H7 (cell line): Measurements from ENCODE around the gene SUGCT. TPM values are rescaled to one million over a fixed set of nuclear protein-coding genes. Genes with fewer than 3 reads are reported as not detected.

Experiments used
- DNase-seq: peaks from one replicate; pipeline ENCODE4 v3.0.0; 2012
- H3K27me3 ChIP-seq: 2 replicates; pipeline ENCODE4 v1.6.0; 2011; ENCODE audit warnings: mild to moderate bottlenecking, low read length; ENCODE audit not compliant: control insufficient read depth, insufficient read depth
- H3K36me3 ChIP-seq: replicated peaks from 2 replicates; pipeline ENCODE4 v1.5.1; 2011; ENCODE audit warnings: low read length; ENCODE audit not compliant: control insufficient read depth, insufficient read depth
- H3K4me3 ChIP-seq: 2 replicates; pipeline ENCODE4 v1.5.1; 2011; ENCODE audit warnings: low read depth, mild to moderate bottlenecking, control low read depth, low read length, moderate library complexity; ENCODE audit not compliant: insufficient read depth
- total RNA-seq: library from RNA; depleted of rRNA; stranded (reverse); fragments of >200 nt; shearing (Covaris generic); gene quantifications from 2 replicates; pipeline ENCODE4 v1.2.3, GENCODE V29; 2014

SUGCT gene
- total RNA-seq, 1 experiment from 2014 or later = 4.3 TPM

DNA sequence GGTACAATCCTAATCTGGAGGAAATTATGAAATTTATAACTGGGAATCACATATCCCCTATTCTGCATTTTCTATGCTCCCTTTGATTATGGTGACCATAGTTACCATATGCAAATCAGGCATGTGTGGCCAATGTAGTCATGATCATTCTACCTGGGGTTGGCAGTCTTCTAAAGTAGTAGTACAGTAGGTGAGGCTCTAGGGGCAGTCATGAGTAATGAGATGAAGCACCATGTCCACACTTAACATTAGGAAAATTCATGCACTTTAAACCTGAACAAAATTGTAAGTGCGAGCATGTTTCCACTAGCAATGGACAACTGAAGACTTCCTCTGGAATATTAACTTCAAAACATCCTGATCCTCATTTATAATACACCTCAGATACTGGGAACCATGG is 545.9 kb downstream of the SUGCT start:
- H3K27me3 ChIP-seq = no peaks in the 10 kb centered on the region
- DNase-seq = peak; percentile 14
- no peak overlapping the region for H3K4me3 ChIP-seq
- no peaks in the 10 kb centered on the region for H3K36me3 ChIP-seq

DNA sequence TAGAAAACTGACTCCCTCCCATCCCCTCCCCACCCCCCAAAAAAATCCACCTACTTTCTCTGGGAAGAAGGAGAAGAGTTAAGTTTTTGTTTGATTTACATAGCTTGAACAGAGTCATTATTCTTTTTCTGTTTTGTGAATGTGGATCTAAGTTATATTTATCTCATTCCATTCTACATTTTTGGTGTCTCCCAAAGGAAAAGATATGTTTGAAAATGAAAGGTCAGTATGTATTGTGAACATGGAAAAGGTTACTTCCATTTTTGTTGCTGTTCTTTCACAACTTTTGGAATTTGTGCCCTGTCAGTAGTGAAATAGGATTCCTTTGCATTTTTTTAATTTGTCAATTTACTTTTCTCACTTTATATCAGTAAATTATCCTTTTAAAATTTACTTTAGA is 547.9 kb downstream of the SUGCT start:
- DNase-seq = no peak
- H3K36me3 ChIP-seq = no peaks in the 10 kb centered on the region
- H3K27me3 ChIP-seq = no peaks in the 10 kb centered on the region
- no peak overlapping the region for H3K4me3 ChIP-seq

DNA sequence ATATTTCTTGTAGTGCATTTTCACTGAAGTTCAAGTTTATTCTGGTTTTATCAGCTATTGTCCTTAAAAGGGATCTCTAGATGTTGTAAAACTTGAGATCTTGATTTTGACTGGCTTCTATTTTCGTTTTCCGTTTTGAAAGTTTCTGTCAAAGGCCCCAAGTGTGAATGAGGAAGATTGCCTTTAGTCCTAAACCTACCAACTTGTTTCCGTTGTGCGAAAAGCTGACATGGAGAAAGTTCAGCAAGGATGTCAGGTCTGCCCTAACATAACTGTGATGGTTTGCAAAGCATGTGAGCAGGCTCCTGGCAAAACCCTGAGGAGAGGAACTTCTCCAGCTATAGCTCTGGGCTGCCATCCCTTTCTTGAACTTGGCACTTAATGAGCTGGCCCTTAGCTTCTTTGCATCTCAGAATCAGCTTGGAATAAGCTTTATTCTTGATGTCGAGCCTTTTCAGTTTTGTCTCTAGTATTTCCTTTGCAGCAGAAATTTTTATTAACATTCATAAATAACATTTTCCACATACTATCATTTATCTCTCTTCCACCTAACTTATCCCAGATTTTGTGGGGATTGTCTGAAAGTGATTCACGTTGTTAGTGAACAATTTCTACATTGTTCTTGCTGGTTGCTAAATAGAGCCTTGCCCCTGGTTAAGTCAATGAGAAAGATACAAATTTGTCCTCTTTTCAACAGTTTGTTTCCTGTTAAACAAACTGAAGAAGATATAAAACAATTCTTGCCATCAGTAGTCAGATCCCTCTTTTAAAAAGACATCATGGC is 559.4 kb downstream of the SUGCT start:
- no peak for DNase-seq
- Histone ChIP-seq H3K4me3 (no peak overlapping the region), H3K27me3 (no peaks in the 10 kb centered on the region), H3K36me3 (no peaks in the 10 kb centered on the region)

DNA sequence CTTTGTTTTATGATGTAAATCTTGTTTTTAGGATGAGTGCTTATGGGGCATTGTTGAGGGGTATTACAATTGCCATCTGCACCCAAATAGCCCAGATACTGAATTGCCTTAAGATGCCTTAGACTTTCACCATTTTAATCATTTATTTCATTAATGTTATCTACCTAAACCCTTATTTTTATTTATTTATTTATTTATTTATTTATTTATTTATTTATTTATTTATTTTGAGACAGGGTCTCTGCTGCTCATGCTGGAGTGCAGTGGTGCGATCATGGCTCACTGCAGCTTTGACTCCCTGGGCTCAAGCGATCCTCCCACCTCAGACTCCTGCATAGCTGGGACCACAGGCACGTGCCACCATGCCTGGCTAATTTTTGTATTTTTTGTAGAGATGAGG is 560.2 kb downstream of the SUGCT start:
- H3K4me3 ChIP-seq = no peak overlapping the region
- DNase-seq = no peak
- H3K27me3 ChIP-seq = no peaks in the 10 kb centered on the region
- no peaks in the 10 kb centered on the region for H3K36me3 ChIP-seq

DNA sequence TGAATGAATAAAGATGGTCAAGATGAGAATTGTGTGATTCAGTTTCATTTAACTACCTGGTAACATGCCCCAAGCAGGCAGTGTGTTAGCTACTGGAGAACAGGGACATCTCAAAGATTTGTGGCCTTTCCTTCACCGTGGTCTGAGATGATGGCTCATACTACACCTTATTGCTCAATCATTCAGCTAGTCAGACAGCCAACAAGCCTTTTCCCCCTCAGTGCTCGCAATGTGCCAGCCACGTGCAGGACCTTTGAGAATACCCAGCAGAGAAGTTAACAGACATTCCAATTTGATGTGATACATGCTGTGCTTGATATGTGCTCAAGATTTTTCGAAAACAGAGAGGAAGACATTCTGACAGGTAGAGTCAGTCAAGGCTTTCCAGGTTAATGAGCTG is 562.8 kb downstream of the SUGCT start:
- Histone ChIP-seq H3K36me3 (no peaks in the 10 kb centered on the region), H3K4me3 (no peak overlapping the region), H3K27me3 (no peaks in the 10 kb centered on the region)
- DNase-seq = no peak

DNA sequence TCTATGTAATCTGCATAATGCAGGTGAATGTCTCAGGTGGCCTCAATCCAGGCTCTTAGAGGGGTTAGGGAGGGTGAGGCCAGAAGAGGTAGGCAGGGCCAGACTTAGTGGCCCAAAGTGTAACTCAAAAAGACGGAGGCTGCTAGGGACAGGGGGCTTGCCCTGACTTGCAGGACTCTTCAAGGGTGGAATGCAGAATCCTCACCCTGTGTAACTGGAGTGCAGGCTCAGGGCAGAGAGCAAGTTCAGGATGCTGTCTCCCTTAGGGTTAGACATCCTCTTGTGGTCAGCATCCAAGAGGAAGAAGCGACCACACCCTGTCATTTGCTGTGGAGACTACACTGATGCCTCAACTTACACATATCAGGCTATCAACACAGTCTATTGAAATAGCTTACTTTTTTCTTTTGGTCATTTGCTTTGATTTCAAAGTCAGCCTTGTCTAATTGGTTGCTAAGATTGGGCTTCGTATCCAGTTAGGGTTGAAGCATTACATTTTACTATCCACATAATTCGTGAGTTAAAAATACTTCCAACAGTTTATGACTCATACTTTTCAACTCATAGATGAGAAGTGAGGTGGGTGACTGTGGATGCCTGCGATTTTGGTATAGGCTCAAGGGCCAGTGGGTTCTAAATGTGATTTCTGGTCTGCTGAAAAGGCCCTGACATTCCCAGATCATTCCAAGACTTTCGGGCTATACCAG is 563.6 kb downstream of the SUGCT start:
- no peak for DNase-seq
- Histone ChIP-seq H3K36me3 (no peaks in the 10 kb centered on the region), H3K27me3 (no peaks in the 10 kb centered on the region), H3K4me3 (no peak overlapping the region)

DNA sequence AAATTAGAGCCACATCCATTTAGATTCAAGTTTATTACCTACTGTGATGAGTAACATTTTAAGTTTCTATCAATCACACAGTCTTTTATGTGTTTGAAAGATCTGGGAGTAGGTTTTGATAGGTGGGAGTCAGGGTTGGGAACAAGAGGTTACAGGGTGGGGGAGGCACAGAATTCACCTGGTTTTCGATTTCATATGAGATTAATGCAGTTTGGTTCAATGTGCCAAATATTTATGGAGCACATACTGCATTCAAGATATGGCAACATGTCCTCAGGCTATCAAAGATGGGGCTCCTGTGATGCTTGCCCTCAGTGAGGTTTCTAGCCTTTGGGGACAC is 564.1 kb downstream of the SUGCT start:
- H3K4me3 ChIP-seq = no peak overlapping the region
- no peaks in the 10 kb centered on the region for H3K36me3 ChIP-seq
- DNase-seq = no peak
- H3K27me3 ChIP-seq = no peaks in the 10 kb centered on the region

DNA sequence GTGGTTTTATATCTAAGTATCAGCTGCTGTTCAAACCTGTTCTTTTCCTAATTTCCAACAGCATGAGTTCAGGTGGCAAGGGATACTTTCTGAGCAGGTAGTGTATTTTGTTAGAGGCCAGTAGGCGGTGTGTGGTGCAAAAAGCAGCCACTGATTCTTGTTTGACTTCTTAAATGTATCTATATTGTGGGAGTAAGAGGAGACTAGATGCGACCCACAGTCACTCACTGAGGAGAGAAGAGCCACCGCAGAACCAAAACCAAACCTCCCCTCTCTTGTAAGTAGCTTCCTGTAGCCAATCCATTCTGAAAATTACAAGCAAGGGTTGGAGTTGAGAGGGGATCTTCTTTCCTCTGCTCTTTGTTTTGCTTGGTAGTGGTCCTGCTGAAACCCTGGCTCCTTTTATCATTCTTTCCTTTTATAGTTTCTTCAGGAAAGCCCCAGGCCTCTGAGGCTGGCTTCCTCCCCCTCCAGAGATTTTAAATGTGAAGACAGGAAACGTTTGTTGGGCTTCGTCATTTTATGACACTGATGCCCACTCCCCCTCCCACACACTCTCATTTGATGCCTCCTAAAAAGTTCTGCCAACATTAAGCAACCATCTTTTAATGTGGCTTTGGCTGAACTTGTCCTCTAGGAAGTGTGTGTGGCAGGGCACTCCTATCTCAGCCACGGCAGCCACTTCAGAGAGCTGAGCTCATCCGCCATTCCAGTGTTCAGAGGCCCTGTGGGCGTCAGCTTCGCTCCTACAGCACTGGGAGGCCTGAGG is 566.0 kb downstream of the SUGCT start:
- Histone ChIP-seq H3K27me3 (no peaks in the 10 kb centered on the region), H3K4me3 (no peak overlapping the region), H3K36me3 (no peaks in the 10 kb centered on the region)
- no peak for DNase-seq

DNA sequence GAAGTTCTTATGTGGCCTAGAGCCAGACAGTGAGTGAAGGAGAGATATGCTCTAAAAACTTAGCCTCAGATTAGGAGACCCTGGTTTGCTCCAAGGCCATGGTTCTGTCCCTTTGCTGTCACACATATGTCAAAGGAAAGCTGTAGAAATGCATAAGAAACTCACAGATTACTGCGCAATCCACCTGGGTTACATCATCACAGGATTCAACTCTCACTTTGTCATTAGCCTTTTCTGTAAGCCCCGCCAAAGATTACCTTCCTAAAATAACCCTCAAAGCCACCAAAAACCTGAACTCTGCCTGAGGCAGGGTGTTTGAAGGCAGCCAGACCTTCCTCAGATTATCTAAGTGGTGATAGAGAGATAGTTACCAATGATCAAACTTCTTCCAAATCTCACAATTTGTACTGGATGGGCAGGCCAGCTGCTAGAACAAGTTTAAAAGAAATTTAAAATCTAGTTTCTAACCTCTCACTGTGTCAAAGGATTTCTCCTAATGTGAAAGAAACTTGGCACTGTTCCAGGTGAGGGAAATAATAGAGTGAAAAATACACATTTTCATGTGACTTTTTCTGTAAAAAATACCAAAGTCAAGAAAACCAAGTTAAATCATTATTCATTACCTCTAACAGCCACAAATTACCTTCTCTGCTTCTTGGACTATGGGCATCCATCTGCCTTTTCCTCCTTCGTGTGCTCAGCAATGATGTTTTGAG is 567.2 kb downstream of the SUGCT start:
- no peaks in the 10 kb centered on the region for H3K27me3 ChIP-seq
- DNase-seq = no peak
- no peak overlapping the region for H3K4me3 ChIP-seq
- no peaks in the 10 kb centered on the region for H3K36me3 ChIP-seq

DNA sequence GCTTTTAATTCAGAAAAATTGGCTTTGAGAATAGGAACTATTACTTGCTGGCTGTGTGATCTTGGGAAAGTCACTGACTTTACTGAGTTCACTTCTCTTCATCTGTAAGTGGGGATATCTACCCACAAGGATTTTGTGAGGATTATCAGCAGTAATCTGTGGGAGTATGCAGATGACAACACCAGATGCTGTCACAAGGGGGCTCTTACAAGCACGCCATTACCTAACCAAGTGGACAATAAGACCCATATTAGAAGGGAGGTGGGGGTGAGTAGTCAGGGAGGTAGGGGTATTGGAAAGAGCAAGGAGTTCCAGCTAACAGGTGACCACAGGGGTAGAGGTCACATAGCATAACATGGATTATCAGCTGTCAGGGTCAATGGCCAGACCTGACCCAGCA is 569.4 kb downstream of the SUGCT start:
- Histone ChIP-seq H3K4me3 (no peak overlapping the region), H3K27me3 (no peaks in the 10 kb centered on the region), H3K36me3 (no peaks in the 10 kb centered on the region)
- DNase-seq = no peak

DNA sequence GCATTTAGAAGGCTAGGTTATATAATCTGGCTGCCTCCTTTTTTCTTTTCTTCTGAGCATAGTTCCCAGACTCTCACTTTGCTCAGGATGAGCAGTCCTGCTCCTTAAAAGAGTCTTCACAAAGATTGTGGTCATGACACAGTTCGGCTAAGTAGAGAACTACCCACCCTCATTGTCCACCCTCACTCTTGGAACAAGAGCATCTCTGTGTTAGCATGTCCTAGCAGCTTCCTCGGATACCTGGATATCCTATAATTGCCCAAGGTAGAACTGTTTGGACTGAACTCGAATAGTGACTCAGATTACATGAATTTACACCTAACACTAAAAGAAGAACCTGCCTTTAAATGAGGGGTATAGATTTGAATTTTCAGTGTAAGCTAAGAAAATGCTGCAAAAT is 572.0 kb downstream of the SUGCT start:
- Histone ChIP-seq H3K4me3 (no peak overlapping the region), H3K36me3 (no peaks in the 10 kb centered on the region), H3K27me3 (no peaks in the 10 kb centered on the region)
- no peak for DNase-seq

DNA sequence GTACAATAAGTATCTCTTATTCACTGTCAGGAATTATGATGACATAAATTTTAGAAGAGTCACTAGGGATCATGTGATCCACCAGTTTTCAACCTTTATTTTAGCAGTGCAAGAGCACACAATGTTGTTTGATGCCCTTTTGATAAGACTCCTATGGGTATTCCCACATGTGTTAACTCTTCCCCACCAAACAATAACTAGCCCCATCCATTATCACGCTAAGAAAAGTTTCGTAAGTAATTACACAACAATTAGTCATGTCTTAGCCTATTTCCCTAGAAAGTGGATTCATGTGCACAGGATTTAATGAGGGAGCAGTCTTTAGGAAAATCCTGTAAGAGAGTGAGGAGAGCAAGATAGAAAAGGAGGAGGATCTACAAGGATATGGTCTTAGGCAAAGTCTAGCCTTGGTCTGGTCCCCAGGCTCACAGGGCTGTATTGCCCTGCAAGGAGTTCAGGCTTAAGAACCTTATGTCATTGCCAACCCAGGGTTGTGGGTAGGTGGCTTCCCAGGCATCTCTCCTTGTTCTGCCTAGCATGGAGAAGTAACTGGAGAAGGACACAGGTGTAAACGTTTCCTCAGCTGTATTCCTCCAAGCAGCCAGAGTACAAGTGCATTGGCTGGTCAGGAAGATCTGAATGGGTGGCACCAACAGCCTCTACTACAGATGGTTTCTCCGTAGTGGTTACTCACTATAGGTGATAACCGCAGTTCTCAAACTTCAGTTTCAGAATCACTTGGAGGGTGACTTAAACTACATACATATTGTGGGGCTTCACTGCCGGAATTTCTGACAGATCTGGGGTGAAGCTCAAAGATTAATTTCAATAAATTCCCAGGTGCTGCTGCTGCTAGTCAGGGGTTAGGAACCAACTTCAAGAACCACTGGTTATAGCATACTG is 574.5 kb downstream of the SUGCT start:
- H3K4me3 ChIP-seq = no peak overlapping the region
- no peak for DNase-seq

DNA sequence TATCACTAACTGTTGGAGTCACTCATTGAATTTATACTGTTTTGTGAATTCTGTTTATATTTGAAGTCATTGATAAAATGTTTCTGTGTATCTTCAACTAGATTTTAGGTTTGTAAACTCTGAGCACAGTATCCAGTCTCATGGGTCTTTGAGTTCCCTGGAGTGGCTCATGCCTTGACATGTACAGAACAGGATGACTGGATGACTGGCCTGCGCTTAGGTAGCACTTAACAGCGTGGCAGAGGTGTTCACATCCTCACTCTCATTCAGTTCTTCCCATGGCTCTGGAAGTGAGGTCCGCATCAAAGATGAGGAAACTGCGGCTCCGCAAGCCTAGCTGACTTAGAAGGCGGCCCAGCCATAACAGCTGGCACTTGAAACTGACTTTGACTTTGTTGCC is 576.9 kb downstream of the SUGCT start:
- no peak for DNase-seq
- Histone ChIP-seq H3K36me3 (no peaks in the 10 kb centered on the region), H3K4me3 (no peak overlapping the region), H3K27me3 (no peaks in the 10 kb centered on the region)

More for the DNA sequence above, 574.5 kb downstream of the SUGCT start:
- no peaks in the 10 kb centered on the region for H3K27me3 ChIP-seq
- H3K36me3 ChIP-seq = no peaks in the 10 kb centered on the region
